GM20431 (cell line): ENCODE measurements around the gene CFHR4.
"Not testable (repeated sequence)": the region's sequence is repeated elsewhere in the genome, so short reads cannot be mapped to it uniquely, and the experiment has no call there.

Source experiments
- in situ Hi-C: fragments of 300-500 bp; cut with MseI, MboI; formaldehyde crosslinking; loops from one replicate; pipeline ENCODE4 v1.15.0; 2020; ENCODE audit warnings: low sequenced_read_pairs; ENCODE audit not compliant: unreplicated experiment

CFHR4 gene

GRCh38 chr1:196933531-196934189 lies 45.8 kb downstream of the CFHR4 start:
- in situ Hi-C loops, result no loop called here

GRCh38 chr1:196941474-196941873 lies 53.6 kb downstream of the CFHR4 start:
- in situ Hi-C loops, result not testable (repeated sequence)

GRCh38 chr1:196943568-196943967 lies 55.7 kb downstream of the CFHR4 start, which contains the start of gene CFHR2:
Gene CFHR2 (plus strand): TSS chr1:196943738. CDS start chr1:196943881, 143 bp downstream.
- in situ Hi-C loops, result not testable (repeated sequence)

GRCh38 chr1:196951711-196952394 lies 64.0 kb downstream of the CFHR4 start:
- in situ Hi-C loops, result no loop called here

DNA sequence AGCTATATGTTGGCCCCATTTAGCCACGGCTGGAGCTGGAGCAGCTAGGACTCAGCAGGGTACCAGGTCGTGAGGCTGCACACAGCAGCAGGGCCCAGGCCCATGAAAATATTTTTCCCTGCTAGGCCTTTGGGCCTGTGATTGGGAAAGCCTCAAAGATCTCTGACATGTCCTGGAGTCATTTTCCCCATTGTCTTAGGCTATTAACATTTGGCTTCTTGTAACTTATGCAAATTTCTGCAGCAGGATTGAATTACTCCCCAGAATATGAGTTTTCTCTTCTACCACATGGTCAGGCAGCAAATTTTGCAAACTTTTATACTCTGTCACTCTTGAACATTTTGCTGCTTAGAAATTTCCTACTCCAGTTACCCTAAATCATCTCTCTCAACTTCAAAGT lies 66.9 kb downstream of the CFHR4 start:
- in situ Hi-C loops, result no loop called here

GRCh38 chr1:196955926-196956325 lies 68.1 kb downstream of the CFHR4 start:
- in situ Hi-C loops, result no loop called here

GRCh38 chr1:196960854-196961253 lies 73.0 kb downstream of the CFHR4 start:
- in situ Hi-C loops, result no loop called here
